Activated CD4-positive, alpha-beta memory T cell treated with anti-CD3 and anti-CD28 coated beads for 36 hours (primary cell): ENCODE data around the gene NNT. TPM values are rescaled to one million over a fixed set of nuclear protein-coding genes. Genes with fewer than 3 reads are reported as not detected.

Experiments used
- CTCF ChIA-PET: fragments of 350-600 bp; sonication (Branson Sonifier 250); formaldehyde crosslinking; loops from one replicate; lab custom pipeline; 2021; ENCODE audit warnings: antibody characterized with exemption, inconsistent platforms; lab: Charles Lee
- POLR2A ChIA-PET: fragments of 350-600 bp; sonication (Branson Sonifier 250); formaldehyde crosslinking; loops from one replicate; lab custom pipeline; 2021; ENCODE audit warnings: antibody characterized with exemption; lab: Charles Lee
- DNase-seq: peaks from one replicate; pipeline ENCODE4 v3.0.0-alpha.2; 2020
- H3K27ac Mint-ChIP-seq: one replicate; pipeline ENCODE4 v1.8.0; 2021; ENCODE audit warnings: mixed read lengths
- H3K27me3 Mint-ChIP-seq: one replicate; pipeline ENCODE4 v1.8.0; 2021; ENCODE audit warnings: mixed read lengths
- H3K36me3 Mint-ChIP-seq: one replicate; pipeline ENCODE4 v1.8.0; 2021; ENCODE audit warnings: mixed read lengths
- H3K4me1 Mint-ChIP-seq: one replicate; pipeline ENCODE4 v1.8.0; 2021; ENCODE audit warnings: low read depth, mixed read lengths
- H3K4me3 Mint-ChIP-seq: one replicate; pipeline ENCODE4 v1.8.0; 2021; ENCODE audit warnings: mild to moderate bottlenecking, mixed read lengths
- H3K9me3 Mint-ChIP-seq: one replicate; pipeline ENCODE4 v1.8.0; 2021; ENCODE audit warnings: mixed read lengths
- intact Hi-C: fragments of 100-400 bp; cut with micrococcal nuclease; formaldehyde crosslinking; loops from one replicate; pipeline ENCODE4 v1.15.1; 2023
- total RNA-seq, 2 experiments: library from RNA; stranded (reverse); gene quantifications; one replicate each; pipeline ENCODE4 v1.2.3, GENCODE V29; 2021

NNT gene
- total RNA-seq, 2 experiments from 2014 or later, result 96.6 to 99.9 TPM

DNA sequence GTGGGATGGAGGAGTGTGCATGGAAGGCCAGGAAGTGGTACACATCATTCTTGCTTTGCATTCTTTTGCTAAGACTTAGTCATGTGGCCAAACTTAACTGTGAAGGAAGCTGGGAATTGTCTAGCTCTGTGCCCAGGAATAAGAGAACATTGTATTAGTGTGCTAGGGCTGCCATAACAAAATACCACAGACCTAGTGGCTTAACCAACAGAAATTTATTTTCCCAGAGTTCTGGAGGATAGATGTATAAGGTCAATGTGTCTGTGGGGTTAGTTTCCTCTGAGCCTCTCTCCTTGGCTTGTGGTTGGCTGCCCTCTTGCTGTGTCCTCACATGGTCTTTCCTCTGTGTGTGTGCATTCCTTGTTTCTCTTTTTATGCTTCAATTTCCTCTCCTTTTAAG is 32.4 kb downstream of the NNT start:
- intact Hi-C loops, result no loop called here
- peaks cover 13% of the 10 kb centered on the region for H3K4me1 Mint-ChIP-seq
- DNase-seq, result no peak
- no peak overlapping the region for H3K27ac Mint-ChIP-seq
- no peak overlapping the region for H3K4me3 Mint-ChIP-seq
- POLR2A ChIA-PET, result no interaction called here
- no peaks in the 10 kb centered on the region for H3K27me3 Mint-ChIP-seq
- CTCF ChIA-PET, result interaction anchor here (1.1 kb wide), 1 partner anchor 25 kb away, joined by 3 read pairs; no protein-coding TSS in a partner anchor
- no peaks in the 10 kb centered on the region for H3K9me3 Mint-ChIP-seq
- H3K36me3 Mint-ChIP-seq, result peaks cover 33% of the 10 kb centered on the region

DNA sequence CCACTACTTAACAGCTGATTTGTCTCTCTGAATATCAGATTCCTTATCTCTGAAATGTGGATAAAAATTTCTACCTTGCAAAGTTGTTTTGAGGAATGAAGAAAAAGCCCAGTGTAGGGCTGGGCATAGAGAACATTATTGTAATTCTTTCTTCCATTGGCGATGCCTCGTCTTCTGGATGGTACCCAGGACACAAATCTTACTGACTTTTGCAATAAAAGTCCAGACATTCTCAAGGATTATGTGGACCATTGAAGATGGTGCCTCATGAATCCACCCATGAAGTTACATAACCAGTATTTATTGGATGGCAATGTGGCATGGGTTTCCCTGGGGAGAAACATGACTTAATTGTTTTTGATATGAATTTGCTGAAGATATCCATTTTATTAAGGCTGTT is 33.1 kb downstream of the NNT start:
- intact Hi-C loops, result no loop called here

DNA sequence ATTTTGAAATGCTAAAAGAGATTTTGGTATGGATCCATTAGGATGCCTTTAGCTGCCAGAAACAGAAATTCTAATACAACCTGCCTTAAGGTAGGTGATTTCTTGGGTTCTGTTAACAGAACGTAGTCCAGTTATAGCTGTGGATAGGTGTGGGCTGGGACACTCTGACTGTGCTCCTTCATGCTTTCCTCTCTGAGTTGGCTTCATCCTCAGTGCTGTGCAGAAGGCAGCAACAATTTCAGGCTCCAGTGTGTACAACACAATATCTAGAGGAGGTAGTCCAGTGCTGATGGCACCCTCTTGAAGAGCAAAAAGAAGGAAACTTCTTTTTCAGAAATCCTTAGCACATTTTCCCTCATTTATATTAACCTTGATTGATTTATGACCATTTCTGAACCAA is 34.4 kb downstream of the NNT start:
- H3K4me1 Mint-ChIP-seq, result peaks cover 7% of the 10 kb centered on the region
- H3K9me3 Mint-ChIP-seq, result no peaks in the 10 kb centered on the region
- no peaks in the 10 kb centered on the region for H3K27me3 Mint-ChIP-seq
- CTCF ChIA-PET, result interaction anchor here (0.7 kb wide), 1 partner anchor 27 kb away, joined by 3 read pairs; no protein-coding TSS in a partner anchor
- intact Hi-C loops, result no loop called here
- DNase-seq, result no peak
- POLR2A ChIA-PET, result no interaction called here
- no peak overlapping the region for H3K4me3 Mint-ChIP-seq
- H3K36me3 Mint-ChIP-seq, result peaks cover 24% of the 10 kb centered on the region
- H3K27ac Mint-ChIP-seq, result no peak overlapping the region

More for the DNA sequence above, 33.1 kb downstream of the NNT start:
- POLR2A ChIA-PET, result no interaction called here
- Mint-ChIP-seq H3K36me3 (peaks cover 29% of the 10 kb centered on the region), H3K27me3 (no peaks in the 10 kb centered on the region), H3K9me3 (no peaks in the 10 kb centered on the region), H3K4me3 (no peak overlapping the region), H3K27ac (no peak overlapping the region), H3K4me1 (peaks cover 7% of the 10 kb centered on the region)
- no peak for DNase-seq
- CTCF ChIA-PET, result interaction anchor here (1.1 kb wide), 1 partner anchor 25 kb away, joined by 3 read pairs; no protein-coding TSS in a partner anchor

DNA sequence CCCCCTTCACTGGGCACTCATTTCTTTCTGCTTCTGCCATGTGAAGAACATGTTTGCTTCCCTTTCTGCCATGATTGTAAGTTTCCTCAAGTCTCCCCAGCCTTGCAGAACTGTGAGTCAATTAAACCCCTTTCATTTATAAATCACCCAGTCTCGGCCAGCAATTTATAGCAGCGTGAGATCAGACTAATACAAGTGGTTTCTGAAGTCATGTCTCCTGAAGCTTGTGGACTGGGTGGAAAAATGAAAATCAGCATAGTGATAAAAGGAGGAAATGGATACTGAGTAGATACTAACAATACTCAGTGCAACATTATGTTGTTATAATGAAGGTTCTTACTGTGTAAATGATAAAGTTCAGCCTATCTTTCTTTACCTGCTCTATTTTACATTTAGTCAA is 35.1 kb downstream of the NNT start:
- ChIA-PET CTCF (no interaction called here), POLR2A (no interaction called here)
- Mint-ChIP-seq H3K27ac (no peak overlapping the region), H3K4me3 (no peak overlapping the region), H3K4me1 (peaks cover 7% of the 10 kb centered on the region), H3K36me3 (peaks cover 20% of the 10 kb centered on the region), H3K27me3 (no peaks in the 10 kb centered on the region), H3K9me3 (no peaks in the 10 kb centered on the region)
- DNase-seq, result no peak
- intact Hi-C loops, result no loop called here

GRCh38 chr5:43638546-43638945 is 35.6 kb downstream of the NNT start:
- CTCF ChIA-PET, result no interaction called here
- Mint-ChIP-seq H3K9me3 (no peaks in the 10 kb centered on the region), H3K27ac (no peak overlapping the region), H3K27me3 (no peaks in the 10 kb centered on the region), H3K4me3 (no peak overlapping the region), H3K4me1 (peaks cover 7% of the 10 kb centered on the region), H3K36me3 (peaks cover 15% of the 10 kb centered on the region)
- DNase-seq, result no peak
- intact Hi-C loops, result no loop called here
- POLR2A ChIA-PET, result no interaction called here

DNA sequence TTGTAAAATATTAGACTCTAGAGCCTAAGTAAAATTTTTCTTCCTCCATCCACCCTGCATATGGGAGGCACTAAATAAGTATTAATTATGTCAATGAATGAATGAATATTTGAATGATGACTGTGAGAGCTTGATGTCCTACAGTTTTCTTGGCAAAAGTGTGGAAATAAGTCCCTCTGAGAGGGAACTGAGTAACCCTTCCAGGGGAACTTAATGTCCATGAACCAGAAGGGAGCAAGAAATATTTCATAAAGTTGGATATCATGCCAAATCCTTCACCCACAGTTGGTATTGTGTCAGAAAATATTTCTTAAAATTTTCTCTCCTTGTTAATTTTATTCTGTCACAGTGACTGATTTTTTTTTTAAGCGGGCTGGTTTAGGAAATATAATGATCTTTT is 36.6 kb downstream of the NNT start:
- H3K4me1 Mint-ChIP-seq, result peaks cover 7% of the 10 kb centered on the region
- ChIA-PET POLR2A (no interaction called here), CTCF (interaction anchor here (1.0 kb wide), 1 partner anchor 8 kb away, joined by 3 read pairs; no protein-coding TSS in a partner anchor)
- DNase-seq, result no peak
- no peak overlapping the region for H3K4me3 Mint-ChIP-seq
- no peaks in the 10 kb centered on the region for H3K27me3 Mint-ChIP-seq
- intact Hi-C loops, result no loop called here
- H3K36me3 Mint-ChIP-seq, result peaks cover 11% of the 10 kb centered on the region
- H3K27ac Mint-ChIP-seq, result no peak overlapping the region
- H3K9me3 Mint-ChIP-seq, result no peaks in the 10 kb centered on the region

- no peak for DNase-seq
- intact Hi-C loops, result no loop called here
- Mint-ChIP-seq H3K4me3 (no peak overlapping the region), H3K9me3 (no peaks in the 10 kb centered on the region), H3K36me3 (peaks cover 13% of the 10 kb centered on the region), H3K27me3 (no peaks in the 10 kb centered on the region), H3K4me1 (peaks cover 7% of the 10 kb centered on the region), H3K27ac (no peak overlapping the region)
- POLR2A ChIA-PET, result no interaction called here
- CTCF ChIA-PET, result interaction anchor here (1.8 to 5.5 kb wide), 2 partner anchors 10 to 12 kb away, joined by 6 to 25 read pairs; no protein-coding TSS in a partner anchor
These were observed 39.4 kb downstream of the NNT start for GRCh38 chr5:43642428-43642827.

DNA sequence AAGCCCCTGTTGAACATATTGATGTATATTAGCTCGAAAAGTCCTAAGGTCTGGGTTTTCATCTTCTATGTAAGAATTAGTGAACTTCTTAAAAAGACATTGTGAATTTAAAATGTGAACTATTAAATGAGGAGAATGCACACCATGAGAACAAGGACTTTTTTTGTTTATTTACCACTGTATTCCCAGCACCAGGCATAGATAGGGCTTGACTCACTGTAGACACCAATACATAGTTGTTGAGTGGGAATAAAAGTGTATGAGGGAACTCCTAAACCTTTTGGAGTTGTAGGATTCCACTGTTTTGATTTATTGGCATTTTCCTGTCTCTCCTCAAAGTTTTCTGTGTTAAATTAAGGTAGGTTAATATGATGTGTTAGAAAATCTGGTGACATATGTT is 40.3 kb downstream of the NNT start:
- no peak overlapping the region for H3K4me3 Mint-ChIP-seq
- H3K27ac Mint-ChIP-seq, result no peak overlapping the region
- POLR2A ChIA-PET, result no interaction called here
- peaks cover under 1% of the 10 kb centered on the region for H3K4me1 Mint-ChIP-seq
- CTCF ChIA-PET, result interaction anchor here (1.8 to 5.5 kb wide), 2 partner anchors 11 to 13 kb away, joined by 6 to 25 read pairs; no protein-coding TSS in a partner anchor
- no peaks in the 10 kb centered on the region for H3K9me3 Mint-ChIP-seq
- no peaks in the 10 kb centered on the region for H3K27me3 Mint-ChIP-seq
- peaks cover 19% of the 10 kb centered on the region for H3K36me3 Mint-ChIP-seq
- DNase-seq, result no peak
- intact Hi-C loops, result no loop called here

DNA sequence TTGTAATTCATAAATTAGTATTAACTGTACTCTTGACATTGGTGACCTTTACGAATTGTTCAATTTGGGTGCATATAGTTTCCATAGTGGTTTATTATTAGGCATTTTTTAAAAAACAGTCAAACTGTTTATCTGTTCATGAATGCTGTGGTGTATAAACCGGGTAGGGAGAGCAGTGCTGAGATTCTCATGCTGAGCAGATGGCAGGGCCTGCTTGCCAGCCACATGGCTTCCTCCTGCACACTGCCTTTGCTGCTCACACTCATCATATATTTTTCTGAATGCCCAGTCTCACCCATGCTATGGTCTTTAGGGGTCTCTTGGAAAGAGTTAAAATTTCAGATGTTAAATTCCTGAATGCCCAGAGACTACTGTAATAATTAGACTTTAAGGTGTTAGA is 40.8 kb downstream of the NNT start:
- H3K4me3 Mint-ChIP-seq, result no peak overlapping the region
- peaks cover 22% of the 10 kb centered on the region for H3K36me3 Mint-ChIP-seq
- ChIA-PET POLR2A (no interaction called here), CTCF (interaction anchor here (1.0 to 5.5 kb wide), 3 partner anchors 11 to 17 kb away, joined by 4 to 25 read pairs (median 6); no protein-coding TSS in a partner anchor)
- no peak overlapping the region for H3K27ac Mint-ChIP-seq
- intact Hi-C loops, result no loop called here
- no peaks in the 10 kb centered on the region for H3K9me3 Mint-ChIP-seq
- no peaks in the 10 kb centered on the region for H3K4me1 Mint-ChIP-seq
- H3K27me3 Mint-ChIP-seq, result no peaks in the 10 kb centered on the region
- DNase-seq, result no peak

DNA sequence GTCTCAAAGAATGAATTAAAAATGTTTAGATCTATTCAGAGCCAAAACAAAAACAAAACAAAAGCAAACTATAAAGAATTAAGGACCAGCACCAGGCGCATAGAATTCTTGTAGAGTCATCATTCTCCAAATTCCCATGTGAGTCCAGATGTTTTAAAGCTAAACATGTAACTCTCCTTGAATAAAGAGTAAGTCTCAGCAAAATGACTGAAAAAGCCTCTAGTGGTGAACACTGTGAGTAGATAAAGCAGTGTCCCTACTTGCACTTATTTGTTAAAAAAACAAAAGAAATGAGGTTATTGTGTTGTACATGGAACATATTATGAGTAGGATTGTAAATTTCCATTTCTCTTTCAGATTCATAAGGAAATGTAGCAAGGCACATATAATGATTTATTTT is 44.0 kb downstream of the NNT start:
- no peak overlapping the region for H3K27ac Mint-ChIP-seq
- no peaks in the 10 kb centered on the region for H3K27me3 Mint-ChIP-seq
- CTCF ChIA-PET, result interaction anchor here (5.5 kb wide), 1 partner anchor 16 kb away, joined by 25 read pairs; no protein-coding TSS in a partner anchor
- no peaks in the 10 kb centered on the region for H3K4me1 Mint-ChIP-seq
- DNase-seq, result no peak
- peaks cover 37% of the 10 kb centered on the region for H3K36me3 Mint-ChIP-seq
- no peak overlapping the region for H3K4me3 Mint-ChIP-seq
- POLR2A ChIA-PET, result no interaction called here
- H3K9me3 Mint-ChIP-seq, result no peaks in the 10 kb centered on the region
- intact Hi-C loops, result no loop called here

GRCh38 chr5:43647789-43648188 is 44.8 kb downstream of the NNT start:
- peaks cover 42% of the 10 kb centered on the region for H3K36me3 Mint-ChIP-seq
- ChIA-PET CTCF (no interaction called here), POLR2A (no interaction called here)
- H3K27ac Mint-ChIP-seq, result no peak overlapping the region
- intact Hi-C loops, result no loop called here
- no peak for DNase-seq
- no peaks in the 10 kb centered on the region for H3K27me3 Mint-ChIP-seq
- H3K4me3 Mint-ChIP-seq, result no peak overlapping the region
- H3K4me1 Mint-ChIP-seq, result no peaks in the 10 kb centered on the region
- H3K9me3 Mint-ChIP-seq, result no peaks in the 10 kb centered on the region

DNA sequence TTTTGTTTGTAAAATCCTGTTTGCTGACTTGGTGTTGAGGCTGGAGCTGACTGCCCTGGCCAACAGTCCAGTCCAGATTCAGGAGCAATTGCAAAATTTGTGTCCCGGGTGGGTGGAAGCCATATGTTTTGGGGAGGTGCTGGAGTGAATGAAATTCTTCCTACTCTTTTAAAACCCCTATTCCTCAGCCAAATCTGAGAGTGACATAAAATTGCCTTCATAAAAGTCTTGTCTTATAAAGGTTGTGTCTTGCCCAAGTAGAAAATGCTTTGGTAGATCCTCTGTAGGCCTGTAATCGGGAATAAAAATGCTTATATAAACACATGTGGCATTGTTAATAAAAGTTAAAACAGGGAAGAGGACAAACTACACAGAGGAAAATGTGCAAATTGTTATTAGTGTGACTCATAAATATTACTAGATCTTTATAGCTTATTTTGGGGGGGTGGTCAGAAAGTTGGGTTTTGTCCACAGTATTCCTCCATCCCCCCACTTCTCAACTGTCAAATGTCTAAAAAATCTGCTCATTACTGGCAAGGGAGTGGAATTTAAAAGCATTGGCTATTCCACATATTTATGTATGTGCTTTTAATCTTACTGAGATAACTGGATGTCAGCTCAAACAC is 45.6 kb downstream of the NNT start:
- Mint-ChIP-seq H3K27ac (no peak overlapping the region), H3K36me3 (peaks cover 47% of the 10 kb centered on the region), H3K9me3 (no peaks in the 10 kb centered on the region), H3K4me3 (no peak overlapping the region), H3K4me1 (no peaks in the 10 kb centered on the region), H3K27me3 (no peaks in the 10 kb centered on the region)
- intact Hi-C loops, result no loop called here
- no peak for DNase-seq
- ChIA-PET CTCF (interaction anchor here (0.9 kb wide), 1 partner anchor 12 kb away, joined by 3 read pairs; no protein-coding TSS in a partner anchor), POLR2A (no interaction called here)

GRCh38 chr5:43649256-43649655 is 46.3 kb downstream of the NNT start:
- H3K27me3 Mint-ChIP-seq, result no peaks in the 10 kb centered on the region
- no peak for DNase-seq
- H3K27ac Mint-ChIP-seq, result no peak overlapping the region
- intact Hi-C loops, result no loop called here
- H3K36me3 Mint-ChIP-seq, result peaks cover 51% of the 10 kb centered on the region
- no peaks in the 10 kb centered on the region for H3K4me1 Mint-ChIP-seq
- POLR2A ChIA-PET, result no interaction called here
- H3K9me3 Mint-ChIP-seq, result no peaks in the 10 kb centered on the region
- H3K4me3 Mint-ChIP-seq, result no peak overlapping the region
- CTCF ChIA-PET, result no interaction called here
